Body of pancreas (tissue), 4 donors: ENCODE data around the gene LYPLA2.

Experiments
- CTCF ChIP-seq, 7 experiments: fragments of 450-650 bp in 4 of 7; fragments of 200-600 bp in 3 of 7; sonication (generic) in 3 of 7; IDR thresholded peaks; one replicate each; pipeline ENCODE4 v1.5.1; 2016 to 2019; ENCODE audit warnings: antibody characterized with exemption in 7 of 7
- POLR2A ChIP-seq, 3 donors: fragments of 450-650 bp; IDR thresholded peaks; one replicate each; pipeline ENCODE4 v1.6.1; 2016; ENCODE audit warnings: antibody characterized with exemption in 3 of 3, mild to moderate bottlenecking in 2 of 3

GRCh38 chr1:23837908-23838307, 47.0 kb downstream of the LYPLA2 start:
- no peak for TF ChIP-seq CTCF (IDR thresholded peaks at IDR 0.05)
- no peak for TF ChIP-seq POLR2A (IDR thresholded peaks at IDR 0.05)
